GM12873 (cell line): Measurements from ENCODE around the gene LETM1.

Experiments
- TF ChIP-seq, protein P1 (sequence below): IDR thresholded peaks from 2 replicates; pipeline ENCODE4 v1.5.1; 2012; ENCODE audit warnings: low read depth, mild to moderate bottlenecking, moderate library complexity, low read length, control low read depth; ENCODE audit not compliant: insufficient read depth; ENCODE audit errors: missing control alignments

Gene LETM1

DNA sequence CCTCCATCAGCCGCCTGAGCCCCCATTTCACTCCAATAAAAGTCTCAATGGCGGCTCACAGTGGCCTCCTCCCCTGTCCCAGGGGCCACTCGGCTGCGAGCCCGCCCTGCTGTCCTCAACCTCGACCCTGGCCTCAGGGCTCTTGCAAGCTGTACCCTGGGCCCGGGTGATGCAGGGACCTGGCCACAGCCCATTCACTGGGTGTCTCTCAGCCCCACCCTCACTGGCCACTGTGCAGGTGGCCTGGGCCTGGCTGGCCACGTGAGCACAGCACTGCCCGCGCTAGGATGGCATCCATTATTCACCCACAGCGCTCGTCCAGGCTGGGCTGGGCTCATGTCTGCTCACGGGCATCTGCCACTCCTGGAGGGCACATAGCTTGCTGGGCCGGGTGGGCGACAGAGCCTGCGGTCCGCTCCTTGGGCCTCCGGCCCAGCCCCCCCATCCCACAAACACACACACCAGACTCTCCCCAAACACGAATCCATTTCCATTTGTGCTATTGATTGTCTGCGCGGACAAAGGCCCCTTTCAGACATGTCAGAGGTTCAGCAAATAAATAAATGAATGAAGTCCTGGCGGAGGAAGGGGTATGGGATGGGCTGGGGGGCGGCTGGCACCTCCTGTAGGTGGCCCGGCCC is 79.3 kb downstream of the LETM1 start:
- TF ChIP-seq, protein P1, sequence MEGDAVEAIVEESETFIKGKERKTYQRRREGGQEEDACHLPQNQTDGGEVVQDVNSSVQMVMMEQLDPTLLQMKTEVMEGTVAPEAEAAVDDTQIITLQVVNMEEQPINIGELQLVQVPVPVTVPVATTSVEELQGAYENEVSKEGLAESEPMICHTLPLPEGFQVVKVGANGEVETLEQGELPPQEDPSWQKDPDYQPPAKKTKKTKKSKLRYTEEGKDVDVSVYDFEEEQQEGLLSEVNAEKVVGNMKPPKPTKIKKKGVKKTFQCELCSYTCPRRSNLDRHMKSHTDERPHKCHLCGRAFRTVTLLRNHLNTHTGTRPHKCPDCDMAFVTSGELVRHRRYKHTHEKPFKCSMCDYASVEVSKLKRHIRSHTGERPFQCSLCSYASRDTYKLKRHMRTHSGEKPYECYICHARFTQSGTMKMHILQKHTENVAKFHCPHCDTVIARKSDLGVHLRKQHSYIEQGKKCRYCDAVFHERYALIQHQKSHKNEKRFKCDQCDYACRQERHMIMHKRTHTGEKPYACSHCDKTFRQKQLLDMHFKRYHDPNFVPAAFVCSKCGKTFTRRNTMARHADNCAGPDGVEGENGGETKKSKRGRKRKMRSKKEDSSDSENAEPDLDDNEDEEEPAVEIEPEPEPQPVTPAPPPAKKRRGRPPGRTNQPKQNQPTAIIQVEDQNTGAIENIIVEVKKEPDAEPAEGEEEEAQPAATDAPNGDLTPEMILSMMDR = no peak

DNA sequence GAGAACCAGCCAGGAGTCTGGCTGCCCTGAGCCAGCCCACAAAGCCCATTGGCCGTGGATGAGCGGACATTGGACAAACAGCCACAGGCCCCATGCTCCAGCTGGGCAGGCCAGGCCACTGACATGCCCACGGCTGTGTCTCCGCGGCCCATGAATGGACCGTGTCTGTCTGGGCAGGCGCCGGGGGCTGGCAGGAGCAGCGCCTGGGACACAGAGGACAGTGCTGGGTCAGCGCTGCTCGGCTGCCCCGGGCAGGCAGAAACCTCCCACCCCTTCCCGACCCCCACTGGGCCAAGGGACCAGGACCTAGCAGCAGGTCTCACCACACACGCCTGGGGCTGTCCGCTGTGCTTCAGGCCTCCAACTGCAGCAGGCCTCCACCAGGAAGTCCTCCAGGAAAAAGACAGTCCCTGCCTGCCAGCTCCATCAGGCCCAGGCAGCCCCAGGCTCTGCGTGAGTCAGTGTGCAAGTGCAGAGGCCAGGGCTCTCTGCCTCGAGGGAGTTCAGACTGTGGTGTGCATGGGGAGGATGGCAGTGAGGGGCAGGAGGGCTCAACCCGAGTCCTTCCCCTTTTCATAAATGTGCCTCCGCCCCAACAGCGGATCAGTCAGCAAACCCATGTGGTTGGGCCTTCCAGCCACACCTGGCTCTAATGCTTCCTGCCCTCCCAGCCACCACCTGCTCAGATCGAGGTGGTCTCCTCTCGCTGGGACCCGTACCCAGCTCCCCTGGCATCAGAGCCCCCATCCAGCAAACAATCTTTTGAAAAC is 80.0 kb downstream of the LETM1 start:
- TF ChIP-seq, protein P1 = no peak

DNA sequence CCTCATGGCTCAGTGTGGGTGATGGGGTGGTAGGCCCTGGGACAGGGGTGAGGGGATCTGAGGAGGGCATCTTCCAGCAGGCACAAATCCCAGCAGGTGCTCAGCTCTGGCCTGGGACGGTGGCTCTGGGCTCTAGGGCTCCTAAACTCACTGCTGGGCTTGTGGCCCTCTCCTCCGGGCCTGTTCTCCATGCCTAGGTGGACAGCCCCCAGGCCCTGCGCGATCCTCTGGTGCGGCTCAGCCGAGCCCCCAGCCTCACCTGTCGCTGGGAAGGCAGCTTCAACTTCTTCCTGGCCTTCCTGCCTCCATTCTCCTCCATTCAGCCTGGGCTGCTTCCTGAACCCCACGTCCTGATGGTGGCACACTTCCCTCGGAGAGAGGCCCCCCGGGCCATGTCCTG is 82.2 kb downstream of the LETM1 start:
- TF ChIP-seq, protein P1 = no peak

DNA sequence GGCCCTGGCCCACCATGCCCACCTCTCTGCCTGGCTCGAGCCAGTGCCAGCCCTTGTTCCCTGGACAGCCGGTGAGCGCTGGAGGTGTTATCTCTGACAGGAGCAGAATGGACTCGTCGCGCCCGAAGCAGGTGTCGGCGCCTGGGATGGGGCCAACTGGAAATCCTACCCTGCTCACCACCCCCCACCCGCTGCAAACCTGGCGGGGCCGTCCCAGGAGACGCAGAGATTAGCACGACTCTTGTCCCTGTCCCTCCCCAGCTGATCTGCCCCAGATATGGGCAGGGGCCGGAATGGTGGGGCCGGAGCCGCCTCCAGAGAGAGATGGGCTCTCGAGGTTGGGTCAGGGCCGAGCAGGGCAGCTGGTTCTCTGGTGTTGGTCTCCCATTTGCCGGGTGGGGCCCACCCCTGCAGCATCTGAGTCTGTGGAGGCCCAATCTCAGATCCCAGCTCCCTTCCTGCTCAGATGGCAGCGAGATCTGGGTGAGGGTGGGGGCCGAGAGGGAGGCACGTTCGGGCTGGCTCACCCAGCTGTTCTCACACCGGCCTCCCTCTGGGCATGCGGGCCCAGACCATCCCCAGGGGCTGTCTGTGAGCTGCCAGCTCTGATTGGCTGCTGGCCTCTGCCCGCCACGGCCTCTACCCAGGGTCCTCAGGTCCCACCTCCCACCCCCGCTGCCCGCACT is 83.0 kb downstream of the LETM1 start:
- TF ChIP-seq, protein P1 = no peak

DNA sequence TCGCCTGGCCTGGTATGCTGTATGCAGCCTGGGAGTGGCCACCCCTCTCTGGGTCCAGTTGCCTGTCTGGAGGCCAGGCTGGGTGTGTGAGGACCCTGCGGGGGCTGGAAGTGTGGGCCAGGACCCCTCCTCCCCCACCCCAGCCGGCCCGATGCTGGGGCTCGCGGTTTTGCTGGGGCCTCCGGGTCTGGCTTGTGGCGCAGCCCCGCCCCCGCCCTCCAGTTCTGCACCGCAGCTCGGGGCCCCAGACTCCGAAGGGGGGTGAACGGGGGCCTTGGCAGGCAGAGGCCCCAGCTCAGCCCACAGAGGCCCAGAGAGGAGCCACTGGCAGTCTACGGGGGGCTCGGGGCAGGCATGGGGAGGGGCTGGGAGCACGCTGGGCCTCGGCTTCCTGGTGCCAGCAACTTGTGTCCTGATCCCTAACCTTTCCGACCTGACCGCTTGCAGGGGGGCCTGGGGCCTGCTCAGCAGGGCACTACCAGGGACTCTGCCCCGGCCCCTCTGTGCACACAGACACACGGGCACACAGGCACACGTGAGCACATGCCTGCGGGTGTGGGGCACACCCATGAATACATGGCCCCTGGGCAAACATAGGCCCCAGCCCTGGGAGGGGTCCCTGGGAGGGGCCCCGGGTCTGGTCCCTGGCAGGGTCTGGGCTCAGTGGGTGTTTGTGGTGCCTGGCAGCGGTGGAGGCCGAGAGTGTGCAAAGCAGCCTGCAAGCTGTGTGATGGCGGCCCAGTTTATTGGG is 84.2 kb downstream of the LETM1 start:
- TF ChIP-seq, protein P1 = no peak

DNA sequence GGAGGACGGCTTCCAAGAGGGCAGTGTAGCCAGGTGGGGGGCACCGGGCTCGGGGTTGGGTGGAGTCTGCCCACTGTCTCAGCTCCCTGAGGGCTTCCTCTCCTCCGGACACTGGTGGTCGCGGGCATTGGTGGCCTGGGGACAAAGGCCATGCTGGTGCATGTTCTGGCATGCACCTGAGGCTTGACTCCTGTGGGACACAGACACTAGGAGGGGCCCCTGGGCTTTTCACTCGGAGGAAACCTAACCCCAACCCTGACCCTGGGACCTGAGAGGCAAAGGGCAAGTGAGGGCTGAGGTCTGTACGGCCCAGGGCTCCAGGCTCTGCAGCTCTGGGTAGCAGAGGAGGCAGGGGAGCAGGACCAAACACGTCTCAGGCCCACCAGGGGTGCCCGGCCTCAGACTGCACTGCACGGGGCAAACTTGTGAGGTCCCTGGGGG is 85.1 kb downstream of the LETM1 start:
- TF ChIP-seq, protein P1 = no peak

DNA sequence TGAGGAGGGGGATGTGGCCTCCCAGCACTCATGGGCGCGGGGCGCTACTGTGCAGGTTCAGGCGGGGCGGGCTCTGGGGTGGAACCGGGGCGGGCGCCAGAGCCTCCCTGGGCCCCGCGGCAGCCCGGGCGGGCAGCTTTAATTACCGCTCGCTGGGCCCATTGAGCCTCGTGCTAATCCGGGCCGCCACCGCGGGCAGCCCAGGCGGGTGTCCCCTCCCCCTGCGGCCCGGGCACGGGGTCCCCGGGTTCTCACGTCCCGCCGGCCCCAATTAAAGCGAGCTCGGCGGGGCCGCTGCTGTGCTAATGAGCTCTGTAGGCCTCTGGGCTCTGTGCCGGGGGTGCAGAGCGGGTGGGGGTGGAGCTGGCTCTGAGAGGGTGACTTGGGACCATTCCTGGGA is 85.7 kb downstream of the LETM1 start:
- TF ChIP-seq, protein P1 = no peak
